ENCODE measurements around the gene STYXL1.
"Not testable (repeated sequence)": the region's sequence is repeated elsewhere in the genome, so short reads cannot be mapped to it uniquely, and the experiment has no call there.

STYXL1 gene

GRCh38 chr7:76065016-76065612 is 17.3 kb upstream of the STYXL1 start:
- no peak for DNase-seq (ENCODE audit: low read depth, low spot score)
- POLR2A ChIA-PET: interaction anchor here (0.6 kb wide), 1 partner anchor 316 kb away, joined by 3 read pairs; no protein-coding TSS in a partner anchor
- no peak overlapping the region for H3K4me3 ChIP-seq (ENCODE audit: low read depth, low read length)
- TF ChIP-seq CTCF (IDR thresholded peaks at IDR 0.05; ENCODE audit: insufficient read depth, low read length, missing control alignments): no peak
- CTCF ChIA-PET: interaction anchor here (0.6 to 2.0 kb wide), 2 partner anchors 11 to 156 kb away, joined by 3 to 6 read pairs; no protein-coding TSS in a partner anchor

- no peak overlapping the region for H3K4me3 ChIP-seq (ENCODE audit: low read depth, low read length)
- no peak for TF ChIP-seq CTCF (IDR thresholded peaks at IDR 0.05; ENCODE audit: insufficient read depth, low read length, missing control alignments)
- ChIA-PET CTCF (interaction anchor here (1.1 to 2.0 kb wide), 2 partner anchors 9 to 11 kb away, joined by 4 to 6 read pairs; no protein-coding TSS in a partner anchor), POLR2A (no interaction called here)
- no peak for DNase-seq (ENCODE audit: low read depth, low spot score)
Measured at GRCh38 chr7:76064208-76064970, 16.6 kb upstream of the STYXL1 start.

GRCh38 chr7:76063525-76063924 is 15.7 kb upstream of the STYXL1 start:
- CTCF ChIA-PET: interaction anchor here (1.1 kb wide), 1 partner anchor 8 kb away, joined by 4 read pairs; no protein-coding TSS in a partner anchor
- POLR2A ChIA-PET: no interaction called here
- TF ChIP-seq CTCF (IDR thresholded peaks at IDR 0.05; ENCODE audit: insufficient read depth, low read length, missing control alignments): no peak
- H3K4me3 ChIP-seq (ENCODE audit: low read depth, low read length): no peak overlapping the region
- no peak for DNase-seq (ENCODE audit: low read depth, low spot score)

GRCh38 chr7:76063114-76063513 is 15.3 kb upstream of the STYXL1 start:
- no peak overlapping the region for H3K4me3 ChIP-seq (ENCODE audit: low read depth, low read length)
- no peak for TF ChIP-seq CTCF (IDR thresholded peaks at IDR 0.05; ENCODE audit: insufficient read depth, low read length, missing control alignments)
- DNase-seq (ENCODE audit: low read depth, low spot score): no peak
- POLR2A ChIA-PET: no interaction called here
- CTCF ChIA-PET: no interaction called here

GRCh38 chr7:76062254-76062653 is 14.5 kb upstream of the STYXL1 start:
- no peak overlapping the region for H3K4me3 ChIP-seq (ENCODE audit: low read depth, low read length)
- no peak for TF ChIP-seq CTCF (IDR thresholded peaks at IDR 0.05; ENCODE audit: insufficient read depth, low read length, missing control alignments)
- CTCF ChIA-PET: no interaction called here
- POLR2A ChIA-PET: no interaction called here
- DNase-seq (ENCODE audit: low read depth, low spot score): no peak

- CTCF ChIA-PET: interaction anchor here (0.7 kb wide), 1 partner anchor 117 kb away, joined by 3 read pairs; no protein-coding TSS in a partner anchor
- no peak overlapping the region for H3K4me3 ChIP-seq (ENCODE audit: low read depth, low read length)
- DNase-seq (ENCODE audit: low read depth, low spot score): no peak
- no peak for TF ChIP-seq CTCF (IDR thresholded peaks at IDR 0.05; ENCODE audit: insufficient read depth, low read length, missing control alignments)
- POLR2A ChIA-PET: no interaction called here
Measured at GRCh38 chr7:76060842-76061241, 13.0 kb upstream of the STYXL1 start.

- H3K4me3 ChIP-seq (ENCODE audit: low read depth, low read length); POLR2A ChIA-PET; DNase-seq (ENCODE audit: low read depth, low spot score); CTCF ChIA-PET: not testable (repeated sequence)
Measured at GRCh38 chr7:76058745-76059144, 10.9 kb upstream of the STYXL1 start.
